A172 (cell line): ENCODE data around the gene CLDN8. TPM values are rescaled to one million over a fixed set of nuclear protein-coding genes. Genes with fewer than 3 reads are reported as not detected.
A peak's percentile ranks its signal among the peaks of the same experiment; 100 is the strongest.

Source experiments
- DNase-seq: peaks from one replicate; pipeline ENCODE4 v3.0.0-alpha.2; 2015; ENCODE audit warnings: low spot score
- total RNA-seq: library from RNA; depleted of rRNA; stranded (reverse); fragments of >200 nt; shearing (Covaris generic); gene quantifications from 2 replicates; pipeline ENCODE4 v1.2.3, GENCODE V29; 2014; rRNA removed

Gene CLDN8
- total RNA-seq, result not detected in 2 replicates

GRCh38 chr21:30216041-30216723 is at the start of gene CLDN8:
Gene CLDN8, minus strand, starts transcription at chr21:30216097. Its CDS starts 172 bp downstream, at chr21:30215925.
- DNase-seq, result no peak

- peak; percentile 27 for DNase-seq
Observed at GRCh38 chr21:30257773-30258172, 41.9 kb upstream of the CLDN8 start.

GRCh38 chr21:30256100-30256499 is 40.2 kb upstream of the CLDN8 start:
- peak; percentile 23 for DNase-seq

- no peak for DNase-seq
Observed at GRCh38 chr21:30255679-30256078, 39.8 kb upstream of the CLDN8 start.

GRCh38 chr21:30251781-30252180 is 35.9 kb upstream of the CLDN8 start:
- DNase-seq, result no peak

GRCh38 chr21:30249936-30250335 is 34.0 kb upstream of the CLDN8 start:
- DNase-seq, result no peak

GRCh38 chr21:30248844-30249243 is 32.9 kb upstream of the CLDN8 start:
- no peak for DNase-seq

- no peak for DNase-seq
Observed at GRCh38 chr21:30245061-30245460, 29.2 kb upstream of the CLDN8 start.

- DNase-seq, result no peak
Observed at GRCh38 chr21:30243691-30244090, 27.8 kb upstream of the CLDN8 start.

- no peak for DNase-seq
Observed at GRCh38 chr21:30240661-30241060, 24.8 kb upstream of the CLDN8 start.

- DNase-seq, result no peak
Observed at GRCh38 chr21:30238168-30238567, 22.3 kb upstream of the CLDN8 start.

- no peak for DNase-seq
Observed at GRCh38 chr21:30234643-30235042, 18.7 kb upstream of the CLDN8 start.

GRCh38 chr21:30234050-30234449 is 18.2 kb upstream of the CLDN8 start:
- DNase-seq, result no peak

GRCh38 chr21:30233228-30234020 is 17.5 kb upstream of the CLDN8 start:
- DNase-seq, result no peak

- no peak for DNase-seq
Observed at GRCh38 chr21:30232011-30232410, 16.1 kb upstream of the CLDN8 start.

GRCh38 chr21:30227633-30228404 is 11.9 kb upstream of the CLDN8 start:
- peak; percentile 97 for DNase-seq

- no peak for DNase-seq
Observed at GRCh38 chr21:30227128-30227527, 11.2 kb upstream of the CLDN8 start.

GRCh38 chr21:30223596-30223995 is 7.7 kb upstream of the CLDN8 start:
- no peak for DNase-seq

- DNase-seq, result no peak
Observed at GRCh38 chr21:30222724-30223123, 6.8 kb upstream of the CLDN8 start.

GRCh38 chr21:30211071-30211470 is 4.8 kb downstream of the CLDN8 start:
- no peak for DNase-seq

GRCh38 chr21:30209601-30210000 is 6.3 kb downstream of the CLDN8 start:
- no peak for DNase-seq

GRCh38 chr21:30207252-30207579 is 8.7 kb downstream of the CLDN8 start:
- DNase-seq, result no peak
